ENCODE measurements around the gene TRAF1.
A peak's percentile ranks its signal among the peaks of the same experiment; 100 is the strongest.

Gene TRAF1

DNA sequence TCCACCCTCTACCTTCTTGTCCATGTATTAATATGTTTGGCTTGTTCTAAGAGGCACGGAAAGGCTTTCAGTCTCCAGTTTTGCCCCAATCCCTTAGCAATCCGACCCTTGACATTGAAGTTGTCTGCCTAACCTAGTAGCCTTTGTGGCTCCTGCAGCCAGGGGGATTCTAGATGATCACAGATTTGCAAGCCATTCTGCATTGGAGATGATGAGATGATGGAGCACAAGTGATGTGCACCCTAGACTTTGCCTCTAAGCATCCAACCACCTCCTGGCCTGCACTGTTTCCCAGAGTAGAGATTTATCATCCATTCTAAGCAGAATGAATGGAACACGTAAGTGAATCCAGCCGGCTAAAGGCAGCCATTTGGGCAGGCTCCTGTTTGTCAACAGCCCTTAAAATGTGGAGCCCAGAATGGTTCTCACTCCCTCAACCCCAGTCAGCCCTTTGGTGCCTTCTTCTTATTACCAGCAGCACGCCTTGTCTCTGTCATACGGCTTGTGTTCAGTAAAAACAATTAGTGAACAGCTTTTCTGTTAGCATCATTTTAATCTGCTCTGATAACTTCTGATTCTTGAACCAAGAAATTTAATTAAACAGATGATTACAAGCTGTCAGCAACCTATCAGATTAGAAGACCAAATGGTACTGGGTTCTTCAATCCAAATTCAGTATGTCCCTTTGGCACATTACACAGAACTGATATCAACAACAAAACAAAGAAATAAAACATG is 5.7 kb upstream of the TRAF1 start:
- H3K27ac ChIP-seq, result peak overlapping the region; percentile 59; the same call in 1 of the 2 replicates
- CTCF ChIA-PET, result interaction anchor here (0.6 kb wide), 1 partner anchor 182 kb away, joined by 4 read pairs; no protein-coding TSS in a partner anchor
- DNase-seq (ENCODE audit: low spot score), result no peak
- POLR2A ChIA-PET (ENCODE audit: low non-redundant PET), result no interaction called here
- TF ChIP-seq, protein P1, sequence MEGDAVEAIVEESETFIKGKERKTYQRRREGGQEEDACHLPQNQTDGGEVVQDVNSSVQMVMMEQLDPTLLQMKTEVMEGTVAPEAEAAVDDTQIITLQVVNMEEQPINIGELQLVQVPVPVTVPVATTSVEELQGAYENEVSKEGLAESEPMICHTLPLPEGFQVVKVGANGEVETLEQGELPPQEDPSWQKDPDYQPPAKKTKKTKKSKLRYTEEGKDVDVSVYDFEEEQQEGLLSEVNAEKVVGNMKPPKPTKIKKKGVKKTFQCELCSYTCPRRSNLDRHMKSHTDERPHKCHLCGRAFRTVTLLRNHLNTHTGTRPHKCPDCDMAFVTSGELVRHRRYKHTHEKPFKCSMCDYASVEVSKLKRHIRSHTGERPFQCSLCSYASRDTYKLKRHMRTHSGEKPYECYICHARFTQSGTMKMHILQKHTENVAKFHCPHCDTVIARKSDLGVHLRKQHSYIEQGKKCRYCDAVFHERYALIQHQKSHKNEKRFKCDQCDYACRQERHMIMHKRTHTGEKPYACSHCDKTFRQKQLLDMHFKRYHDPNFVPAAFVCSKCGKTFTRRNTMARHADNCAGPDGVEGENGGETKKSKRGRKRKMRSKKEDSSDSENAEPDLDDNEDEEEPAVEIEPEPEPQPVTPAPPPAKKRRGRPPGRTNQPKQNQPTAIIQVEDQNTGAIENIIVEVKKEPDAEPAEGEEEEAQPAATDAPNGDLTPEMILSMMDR (conservative IDR thresholded peaks at IDR 0.05; ENCODE audit: low read depth), result no peak

DNA sequence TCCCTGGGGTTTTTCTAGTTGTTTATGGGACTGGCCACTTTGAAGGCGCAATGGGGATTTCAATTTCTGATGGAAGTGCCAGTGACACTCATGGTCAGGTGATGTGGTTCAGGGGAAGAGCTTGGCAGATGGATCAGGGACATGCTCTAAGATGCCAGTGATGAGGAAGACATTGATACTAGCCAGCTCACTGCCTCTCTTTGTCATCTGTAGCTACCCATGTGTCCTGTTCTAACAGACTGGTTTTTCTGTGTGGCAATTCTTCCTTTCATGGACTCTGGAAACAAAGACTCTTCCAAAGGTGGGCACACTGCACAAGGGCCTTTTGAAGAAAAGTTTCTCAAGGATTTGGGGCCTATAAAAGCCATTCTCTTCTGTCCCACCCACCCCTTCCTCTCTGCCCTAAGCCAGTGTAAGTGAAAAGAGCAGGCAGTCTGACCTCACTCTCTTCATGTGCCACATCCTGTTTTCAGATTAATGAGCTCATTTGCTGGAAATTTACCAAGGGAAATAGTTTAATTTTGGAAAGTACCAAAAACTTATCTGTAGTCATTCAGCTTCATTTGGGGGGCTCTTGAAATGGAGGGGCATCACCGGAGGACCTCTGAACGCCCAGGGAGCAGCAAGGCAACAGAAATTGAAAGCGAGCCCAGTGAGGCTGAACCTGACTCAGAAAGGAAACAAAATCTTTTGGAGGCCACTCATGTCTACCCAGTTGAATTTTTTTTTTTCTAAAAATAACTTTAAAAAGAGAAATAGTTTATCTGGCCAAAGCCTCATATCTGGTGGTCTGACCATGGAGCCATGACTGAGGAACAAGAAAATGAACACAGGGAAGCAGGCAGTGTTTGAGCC is 4.9 kb upstream of the TRAF1 start:
- POLR2A ChIA-PET (ENCODE audit: low non-redundant PET), result no interaction called here
- peak overlapping the region; percentile 59 for H3K27ac ChIP-seq
- peak; percentile 68 for DNase-seq (ENCODE audit: low spot score)
- TF ChIP-seq, protein P1 (conservative IDR thresholded peaks at IDR 0.05; ENCODE audit: low read depth), result no peak
- CTCF ChIA-PET, result interaction anchor here (0.7 kb wide), 1 partner anchor 10 kb away, joined by 3 read pairs; no protein-coding TSS in a partner anchor

DNA sequence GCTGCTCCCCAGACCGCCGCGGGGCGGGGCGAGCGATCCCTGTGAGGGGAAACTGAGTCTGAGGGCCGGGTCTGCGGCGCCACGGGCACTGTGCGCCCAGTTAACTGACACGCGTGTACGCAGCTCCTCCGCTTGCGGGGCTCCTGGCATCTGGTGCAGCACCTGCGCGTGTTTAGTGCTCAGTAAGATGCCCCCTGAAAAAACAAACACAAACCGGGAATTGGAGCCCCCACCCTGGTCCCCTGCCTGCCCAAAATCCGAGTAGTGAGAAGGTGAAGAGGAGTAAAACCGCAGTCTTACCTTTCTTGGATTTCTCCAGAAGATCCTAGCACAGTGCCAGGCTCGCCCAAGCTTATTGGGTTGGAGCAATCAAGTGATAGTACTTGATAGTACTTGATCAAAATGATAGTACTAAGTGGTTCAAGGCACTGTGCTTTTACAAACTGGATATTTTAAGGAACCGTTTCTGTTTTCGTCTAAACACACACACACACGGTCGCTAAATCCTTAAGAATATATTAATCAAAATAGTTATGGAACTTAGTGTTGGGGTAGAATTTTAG is 2.7 kb upstream of the TRAF1 start:
- POLR2A ChIA-PET (ENCODE audit: low non-redundant PET), result interaction anchor here (0.6 kb wide), 2 partner anchors 33 to 56 kb away, joined by 3 to 4 read pairs; no protein-coding TSS in a partner anchor
- no peak for DNase-seq (ENCODE audit: low spot score)
- H3K27ac ChIP-seq, result peak overlapping the region; percentile 80
- TF ChIP-seq, protein P1 (conservative IDR thresholded peaks at IDR 0.05; ENCODE audit: low read depth), result no peak
- CTCF ChIA-PET, result interaction anchor here (0.7 to 1.0 kb wide), 2 partner anchors 53 to 1094 kb away, joined by 3 to 4 read pairs; no protein-coding TSS in a partner anchor

DNA sequence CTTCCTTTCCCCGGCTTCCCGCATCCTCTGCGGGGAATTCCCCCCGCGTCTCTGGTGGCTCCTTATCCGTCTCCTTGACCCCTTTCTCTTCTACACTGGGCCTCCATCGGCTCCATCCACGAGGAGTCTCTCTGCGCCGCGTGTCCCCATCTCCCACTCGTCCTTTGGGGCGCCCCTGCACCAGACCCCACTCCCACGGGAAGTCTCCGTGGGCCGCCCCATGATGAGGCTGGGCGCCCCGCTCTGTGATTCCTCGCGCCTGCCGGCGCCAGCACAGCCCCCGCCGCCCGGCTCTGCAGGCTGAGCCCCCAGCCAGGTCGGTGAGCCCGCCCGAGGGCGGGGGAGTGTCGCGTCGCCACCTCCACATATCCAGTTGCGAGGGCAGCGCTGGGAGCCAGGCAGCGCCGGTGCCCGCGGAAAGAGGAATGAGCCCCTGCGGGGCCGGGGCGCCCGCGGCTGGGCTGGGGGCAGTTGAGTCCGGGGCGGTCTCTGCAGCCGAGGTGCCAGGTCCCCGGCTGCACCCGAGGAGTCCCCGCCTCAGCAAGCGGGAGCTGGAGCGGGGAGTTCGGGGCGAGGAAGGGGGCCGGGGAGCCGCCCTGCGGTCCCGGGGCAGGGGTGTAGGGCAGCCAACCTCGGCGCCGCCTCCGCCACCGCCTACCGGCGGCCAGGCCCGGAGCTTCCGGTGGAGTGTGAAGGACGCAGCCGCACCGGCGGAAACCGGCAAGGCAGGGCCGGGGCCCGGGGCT is 2.1 kb upstream of the TRAF1 start:
- H3K27ac ChIP-seq, result peak overlapping the region; percentile 80
- POLR2A ChIA-PET (ENCODE audit: low non-redundant PET), result interaction anchor here (0.6 kb wide), 2 partner anchors 32 to 55 kb away, joined by 3 to 4 read pairs; no protein-coding TSS in a partner anchor
- DNase-seq (ENCODE audit: low spot score), result peak; percentile 88

DNA sequence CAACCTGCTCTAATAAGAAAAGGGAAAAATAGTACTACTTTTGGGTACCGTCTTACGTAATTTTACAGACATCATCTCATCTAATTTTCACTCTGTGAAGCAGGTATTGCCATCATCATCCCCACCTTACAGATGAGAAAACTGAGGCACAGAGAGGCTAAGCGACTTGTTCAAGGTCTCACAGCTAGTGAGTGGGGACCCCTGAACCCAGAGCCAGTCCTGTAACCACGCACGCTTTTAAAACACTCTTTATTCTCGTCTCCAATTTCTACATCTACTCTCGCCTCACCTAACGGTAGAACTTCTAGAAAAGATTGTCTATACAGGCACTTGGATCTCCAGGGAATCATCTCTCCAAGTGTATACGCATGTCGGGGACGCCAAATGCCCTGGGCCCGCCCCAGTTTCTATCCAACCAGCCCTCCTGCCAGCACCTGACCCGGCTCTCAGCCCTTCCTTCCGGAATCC is 1.5 kb upstream of the TRAF1 start:
- DNase-seq (ENCODE audit: low spot score), result no peak
- ChIA-PET POLR2A (ENCODE audit: low non-redundant PET) (no interaction called here), CTCF (interaction anchor here (1.2 kb wide), 1 partner anchor 50 kb away, joined by 5 read pairs; no protein-coding TSS in a partner anchor)
- TF ChIP-seq, protein P1 (conservative IDR thresholded peaks at IDR 0.05; ENCODE audit: low read depth), result no peak
- peak overlapping the region; percentile 80 for H3K27ac ChIP-seq

More for the DNA sequence above, 2.1 kb upstream of the TRAF1 start:
- TF ChIP-seq, protein P1 (conservative IDR thresholded peaks at IDR 0.05; ENCODE audit: low read depth), result no peak
- CTCF ChIA-PET, result interaction anchor here (0.5 to 1.0 kb wide), 3 partner anchors 11 to 1094 kb away, joined by 3 to 4 read pairs (median 3); no protein-coding TSS in a partner anchor
